Muscle of leg (tissue), 11 donors: Measurements from ENCODE around the gene HECTD1. TPM values are rescaled to one million over a fixed set of nuclear protein-coding genes. Genes with fewer than 3 reads are reported as not detected.
"Not testable (repeated sequence)": the region's sequence is repeated elsewhere in the genome, so short reads cannot be mapped to it uniquely, and the experiment has no call there.

Source experiments
- DNase-seq: peaks from one replicate; pipeline ENCODE4 v3.0.0; 2013
- H3K27ac ChIP-seq: one replicate; pipeline ENCODE4 v1.5.1; 2013; ENCODE audit warnings: mild to moderate bottlenecking, low read length, control low read depth
- H3K27me3 ChIP-seq: one replicate; pipeline ENCODE4 v1.6.1; 2013; ENCODE audit warnings: low read length; ENCODE audit not compliant: control insufficient read depth, insufficient read depth
- H3K36me3 ChIP-seq: one replicate; pipeline ENCODE4 v1.6.1; 2013; ENCODE audit warnings: low read length; ENCODE audit not compliant: control insufficient read depth, insufficient read depth
- H3K4me1 ChIP-seq: one replicate; pipeline ENCODE4 v1.6.1; 2013; ENCODE audit warnings: low read length; ENCODE audit not compliant: control insufficient read depth, insufficient read depth
- H3K4me3 ChIP-seq: one replicate; pipeline ENCODE4 v1.5.1; 2013; ENCODE audit warnings: low read length, control low read depth
- H3K9me3 ChIP-seq: replicated peaks from 2 replicates; pipeline ENCODE4 v1.6.1; 2013; ENCODE audit warnings: low read depth, low read length; ENCODE audit not compliant: control insufficient read depth
- WGBS: methylation state at CpG from one replicate; pipeline ENCODE4 v1.1.5; 2013; ENCODE audit warnings: missing lambda C conversion rate; ENCODE audit not compliant: insufficient coverage; 5-methylcytosine and 5-hydroxymethylcytosine counted together
- polyA plus RNA-seq, 8 donors: library from polyadenylated mRNA; unstranded; fragments of 120-200 nt; gene quantifications; one replicate each; pipeline versions ENCODE4 v1.2.1 to v1.2.3, GENCODE V29; 2013; ENCODE audit warnings: inconsistent platforms in 1 of 8, low replicate concordance in 1 of 8; ENCODE audit not compliant: insufficient read length in 8 of 8, insufficient read depth in 1 of 8
- total RNA-seq: library from RNA; stranded (reverse); fragments of 120-200 nt; gene quantifications from one replicate; pipeline ENCODE4 v1.2.4, GENCODE V29; 2013

The HECTD1 gene
- total and polyA plus RNA-seq, 9 donors = 85.5 to 149 (median 108) TPM

DNA sequence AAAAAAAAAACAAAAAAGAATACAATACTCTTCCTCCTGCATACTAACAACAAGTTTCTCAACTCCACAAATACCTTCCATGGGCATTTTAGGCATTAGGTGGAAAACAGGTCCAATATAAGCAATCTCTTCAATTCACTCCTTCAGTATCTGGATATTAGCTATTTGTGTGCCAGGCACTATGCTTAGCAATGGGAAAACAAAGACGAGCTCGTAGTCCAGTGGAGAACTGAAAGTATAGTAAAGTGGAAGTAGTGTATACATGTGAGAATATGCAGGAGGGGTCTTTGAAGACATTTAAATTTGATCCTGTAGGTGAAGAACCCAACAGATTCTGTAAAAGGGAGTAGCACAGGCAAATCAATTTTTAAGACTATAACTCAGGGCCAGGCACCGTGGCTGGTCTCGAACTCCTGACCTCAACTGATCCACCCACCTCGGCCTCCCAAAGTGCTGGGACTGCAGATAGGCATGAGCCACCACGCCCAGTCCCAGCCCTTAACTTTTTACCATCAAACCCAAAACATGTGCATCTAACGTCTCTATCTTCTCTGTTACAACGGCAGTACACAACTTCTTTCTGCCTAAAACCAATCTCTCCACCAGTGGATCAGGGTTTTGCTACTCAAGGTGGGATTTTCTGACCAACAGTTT is 10.6 kb downstream of the HECTD1 start:
- H3K27me3 ChIP-seq = no peaks in the 10 kb centered on the region
- 86% methylated on average over 6 of the region's 8 CpGs for WGBS
- H3K4me3 ChIP-seq = no peak overlapping the region
- peak; percentile 11 for DNase-seq
- no peak overlapping the region for H3K27ac ChIP-seq
- peaks cover 9% of the 10 kb centered on the region for H3K36me3 ChIP-seq
- H3K9me3 ChIP-seq = no peaks in the 10 kb centered on the region
- peaks cover 6% of the 10 kb centered on the region for H3K4me1 ChIP-seq

DNA sequence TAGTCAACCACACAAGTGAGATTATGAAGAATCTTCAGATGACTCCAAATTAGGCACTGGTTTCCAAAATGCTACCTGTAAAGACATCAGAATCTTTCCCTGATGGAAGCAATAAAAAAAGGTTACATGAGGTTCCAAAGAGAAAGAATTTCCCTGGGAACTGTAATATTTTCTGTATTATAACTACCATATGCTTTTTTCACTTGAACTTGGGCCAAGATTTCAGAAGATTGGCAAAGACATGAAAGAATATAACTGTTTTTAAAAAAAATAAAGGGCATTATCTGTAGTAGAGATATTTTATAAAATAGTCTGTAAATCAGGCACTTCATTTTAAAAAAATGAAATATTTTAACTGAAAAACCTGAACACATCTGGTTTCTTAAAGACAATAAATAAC is 12.9 kb downstream of the HECTD1 start:
- no peak overlapping the region for H3K4me3 ChIP-seq
- H3K27ac ChIP-seq = no peak overlapping the region
- H3K36me3 ChIP-seq = peaks cover 18% of the 10 kb centered on the region
- H3K9me3 ChIP-seq = no peaks in the 10 kb centered on the region
- H3K4me1 ChIP-seq = peaks cover 6% of the 10 kb centered on the region
- H3K27me3 ChIP-seq = no peaks in the 10 kb centered on the region
- peak; percentile 42 for DNase-seq

DNA sequence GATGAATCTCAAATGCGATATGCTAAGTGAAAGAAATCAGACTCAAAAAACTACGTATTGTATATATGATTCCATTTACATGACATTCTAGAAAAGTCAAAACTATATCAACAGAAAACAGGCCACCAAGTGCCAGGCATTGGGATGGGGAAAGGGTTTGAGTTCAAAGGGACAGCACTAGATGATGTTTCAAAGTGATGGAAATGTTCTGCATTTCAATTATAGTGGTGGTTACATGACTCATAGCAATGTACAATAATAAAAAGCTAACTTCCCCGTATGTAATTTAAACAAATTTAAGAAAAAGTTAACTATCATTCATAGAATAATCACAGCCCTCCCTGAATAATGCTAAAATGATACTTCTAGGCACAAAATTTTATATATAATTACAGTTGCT is 13.5 kb downstream of the HECTD1 start:
- DNase-seq = no peak
- no CpG with 5 or more reads among the region's 3 CpGs for WGBS
- no peaks in the 10 kb centered on the region for H3K9me3 ChIP-seq
- peaks cover 6% of the 10 kb centered on the region for H3K4me1 ChIP-seq
- H3K36me3 ChIP-seq = peaks cover 18% of the 10 kb centered on the region
- H3K27me3 ChIP-seq = no peaks in the 10 kb centered on the region
- H3K4me3 ChIP-seq = no peak overlapping the region
- no peak overlapping the region for H3K27ac ChIP-seq

DNA sequence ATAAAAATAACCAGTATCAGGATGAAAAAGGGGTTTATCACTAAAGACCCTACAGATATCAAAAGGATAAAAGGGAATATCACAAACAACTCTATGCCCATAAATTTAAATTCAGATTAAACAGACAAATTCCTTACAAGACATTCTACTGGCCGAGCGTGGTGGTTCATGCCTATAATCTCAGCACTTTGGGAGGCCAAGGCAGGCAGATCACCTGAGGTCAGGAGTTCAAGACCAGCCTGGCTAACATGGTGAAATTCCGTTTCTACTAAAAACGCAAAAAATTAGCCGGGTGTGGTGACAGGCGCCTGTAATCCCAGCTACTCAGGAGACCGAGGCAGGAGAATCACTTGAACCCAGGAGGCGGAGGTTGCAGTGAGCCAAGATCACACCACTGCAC is 15.0 kb downstream of the HECTD1 start:
- H3K27ac ChIP-seq, H3K27me3 ChIP-seq, H3K4me3 ChIP-seq, H3K9me3 ChIP-seq, H3K4me1 ChIP-seq, DNase-seq: not testable (repeated sequence)
- WGBS = 85% methylated on average over 8 of the region's 8 CpGs
- peaks cover 18% of the 10 kb centered on the region for H3K36me3 ChIP-seq

DNA sequence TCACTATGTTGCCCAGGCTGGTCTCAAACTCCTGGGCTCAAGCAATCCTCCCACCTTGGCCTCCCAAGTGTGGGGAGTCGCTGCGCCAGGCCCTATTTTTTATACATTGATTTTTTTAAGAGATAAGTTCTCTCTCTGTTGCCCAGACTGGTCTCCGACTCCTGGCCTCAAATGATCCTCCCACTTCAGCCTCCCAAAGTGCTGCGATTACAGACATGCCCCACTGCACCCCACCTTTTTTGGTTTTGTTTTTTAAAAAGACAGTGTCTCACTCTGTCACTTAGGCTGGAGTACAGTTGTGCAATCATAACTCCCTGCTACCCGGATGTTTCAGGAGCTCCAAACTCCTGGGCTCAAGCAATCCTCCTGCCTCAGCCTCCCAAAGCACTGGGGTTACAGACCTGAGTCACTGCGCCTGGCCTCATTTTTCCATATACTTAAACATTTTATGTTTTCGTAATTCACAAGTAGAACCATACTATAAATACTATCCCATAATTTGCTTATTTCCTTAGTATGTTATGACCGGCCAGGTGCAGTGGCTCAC is 16.8 kb downstream of the HECTD1 start:
- Histone ChIP-seq H3K36me3 (peaks cover 14% of the 10 kb centered on the region), H3K27ac (no peak overlapping the region), H3K4me3 (no peak overlapping the region), H3K9me3 (no peaks in the 10 kb centered on the region), H3K27me3 (no peaks in the 10 kb centered on the region), H3K4me1 (peaks cover under 1% of the 10 kb centered on the region)
- DNase-seq = no peak
- 96% methylated on average over 4 of the region's 8 CpGs for WGBS

DNA sequence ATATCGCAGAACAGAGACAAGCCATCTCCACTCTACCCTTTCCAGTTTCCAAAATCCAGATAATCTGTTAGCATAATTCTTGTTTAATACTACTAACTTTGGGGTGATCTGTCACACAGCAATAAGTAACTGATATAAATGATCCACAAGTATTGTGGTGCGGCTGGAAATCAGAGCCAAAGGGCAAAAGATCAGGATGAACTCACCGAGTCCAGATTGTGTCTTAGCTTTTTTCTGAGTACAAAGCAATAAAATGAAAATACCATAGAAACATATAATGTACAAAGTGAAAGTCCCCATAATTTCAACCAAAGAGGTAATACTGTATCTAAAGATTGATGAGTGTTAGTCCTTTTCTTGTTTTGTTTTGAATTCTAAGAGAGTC is 17.4 kb downstream of the HECTD1 start:
- DNase-seq = no peak
- Histone ChIP-seq H3K36me3 (peaks cover 17% of the 10 kb centered on the region), H3K27ac (no peak overlapping the region), H3K9me3 (no peaks in the 10 kb centered on the region), H3K4me1 (no peaks in the 10 kb centered on the region), H3K27me3 (no peaks in the 10 kb centered on the region), H3K4me3 (no peak overlapping the region)
- WGBS = no CpG with 5 or more reads among the region's 3 CpGs

DNA sequence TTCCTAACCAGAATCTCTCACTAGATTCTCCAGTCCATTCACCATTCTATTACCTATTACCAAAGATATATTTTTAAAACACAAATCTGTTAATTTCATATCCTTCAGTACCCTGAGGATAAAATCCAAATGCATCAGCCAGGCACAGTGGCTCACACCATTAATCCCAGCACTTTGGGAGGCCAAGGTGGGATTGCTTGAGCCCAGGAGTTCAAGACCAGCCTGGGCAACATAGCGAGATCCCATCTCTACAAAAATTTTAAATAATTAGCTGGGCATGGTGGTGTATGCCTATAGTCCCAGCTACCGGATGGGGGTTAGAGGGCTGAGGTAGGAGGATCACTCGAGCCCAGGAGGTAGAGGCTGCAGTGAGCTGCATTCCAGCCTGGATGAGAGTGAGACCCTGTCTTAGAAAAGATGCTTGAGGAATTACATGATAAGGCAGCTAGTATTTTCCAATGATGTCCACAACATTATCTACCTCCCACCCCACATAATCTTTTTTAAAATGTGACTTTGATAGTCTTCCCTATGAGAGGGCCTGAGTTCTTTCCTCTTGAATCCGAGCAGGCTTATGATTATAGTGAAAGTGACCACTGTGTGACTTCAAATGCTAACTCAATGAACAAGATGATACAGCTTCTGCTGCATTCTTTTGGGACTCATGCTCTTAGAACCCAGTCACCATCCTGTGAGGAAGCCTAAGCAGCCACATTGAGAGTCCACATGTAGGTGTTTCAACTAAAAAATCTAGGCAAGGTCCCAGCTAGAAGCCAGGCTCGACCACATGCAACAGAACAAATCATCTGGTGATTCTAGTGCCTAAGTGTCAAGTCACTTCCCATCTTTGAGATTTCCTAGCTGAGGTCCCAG is 18.0 kb downstream of the HECTD1 start:
- Histone ChIP-seq H3K36me3 (peaks cover 18% of the 10 kb centered on the region), H3K27ac (no peak overlapping the region), H3K27me3 (no peaks in the 10 kb centered on the region), H3K4me1 (no peaks in the 10 kb centered on the region), H3K9me3 (no peaks in the 10 kb centered on the region), H3K4me3 (no peak overlapping the region)
- DNase-seq = no peak
- WGBS = 92% methylated on average over 3 of the region's 5 CpGs

DNA sequence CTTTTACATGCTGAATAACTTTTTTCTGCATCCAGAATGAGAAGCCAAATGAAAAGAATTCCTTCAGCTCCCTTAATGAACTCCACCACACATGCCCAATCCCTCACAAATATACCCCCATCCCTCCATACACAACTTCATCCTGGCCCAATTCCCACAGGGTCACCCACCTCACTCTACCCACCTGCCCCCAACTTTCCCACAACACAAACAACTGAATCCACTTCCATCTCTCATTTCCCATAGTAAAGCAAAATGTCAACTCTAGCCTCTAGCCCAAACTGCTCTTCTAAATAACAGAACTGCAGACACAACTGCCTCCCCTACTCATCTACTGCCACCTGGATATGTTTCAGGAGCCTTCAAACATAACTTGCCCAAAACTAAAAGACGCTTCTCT is 18.8 kb downstream of the HECTD1 start:
- Histone ChIP-seq H3K9me3 (no peaks in the 10 kb centered on the region), H3K4me3 (no peak overlapping the region), H3K36me3 (peaks cover 22% of the 10 kb centered on the region), H3K27ac (no peak overlapping the region), H3K4me1 (no peaks in the 10 kb centered on the region), H3K27me3 (no peaks in the 10 kb centered on the region)
- DNase-seq = no peak
- WGBS = 100% methylated on average over 1 of the region's 1 CpG

DNA sequence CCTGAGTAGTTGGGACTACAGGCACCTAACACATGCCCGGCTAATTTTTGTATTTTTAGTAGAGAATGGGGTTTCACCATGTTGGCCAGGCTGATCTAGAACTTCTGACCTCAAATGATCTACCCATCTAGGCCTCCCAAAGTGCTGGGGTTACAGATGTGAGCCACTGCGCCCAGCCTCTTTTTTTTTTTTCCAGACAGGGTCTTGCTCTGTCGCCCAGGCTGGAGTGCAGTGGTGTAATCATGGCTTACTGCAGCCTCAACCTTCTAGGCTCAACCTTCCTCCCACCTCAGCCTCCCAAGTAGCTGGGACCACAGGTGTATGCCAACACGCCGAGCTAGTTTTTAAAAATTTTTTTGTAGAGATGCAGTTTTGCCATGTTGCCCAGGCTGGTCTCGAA is 25.6 kb downstream of the HECTD1 start:
- H3K4me3 ChIP-seq, H3K4me1 ChIP-seq, H3K27me3 ChIP-seq, H3K27ac ChIP-seq, H3K9me3 ChIP-seq, DNase-seq: not testable (repeated sequence)
- 90% methylated on average over 2 of the region's 6 CpGs for WGBS
- H3K36me3 ChIP-seq = peaks cover 17% of the 10 kb centered on the region

DNA sequence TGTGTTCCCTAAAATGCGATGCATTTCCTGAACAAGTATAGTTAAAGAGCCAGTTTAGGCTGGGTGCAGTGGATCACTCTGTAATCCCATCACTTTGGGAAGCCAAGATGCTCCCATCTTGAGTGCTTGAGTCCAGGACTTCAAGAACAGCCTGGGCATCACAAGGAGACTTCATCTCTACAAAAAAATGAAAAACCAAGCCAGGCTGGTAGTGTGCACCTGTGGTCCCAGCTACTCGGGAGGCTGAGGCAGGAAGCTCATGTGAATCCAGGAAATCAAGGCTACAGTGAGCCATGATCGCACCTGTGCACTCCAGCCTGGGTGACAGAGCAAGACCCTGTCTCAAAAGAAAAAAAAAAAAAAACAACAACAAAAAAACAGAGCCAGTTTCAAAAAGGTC is 26.3 kb downstream of the HECTD1 start:
- WGBS = 90% methylated on average over 1 of the region's 3 CpGs
- Histone ChIP-seq H3K9me3 (no peaks in the 10 kb centered on the region), H3K4me3 (no peak overlapping the region), H3K27ac (no peak overlapping the region), H3K27me3 (no peaks in the 10 kb centered on the region), H3K4me1 (no peaks in the 10 kb centered on the region), H3K36me3 (peaks cover 18% of the 10 kb centered on the region)
- DNase-seq = no peak
